OCI-LY7 (cell line): ENCODE data around the gene VCP. TPM values are rescaled to one million over a fixed set of nuclear protein-coding genes. Genes with fewer than 3 reads are reported as not detected.
A peak's percentile ranks its signal among the peaks of the same experiment; 100 is the strongest.

Experiments
- BruUV-seq: library from RNA; stranded (reverse); fragments of 400-500 nt; replicated peaks from 2 replicates; lab custom pipeline; 2021; lab: Mats Ljungman, UMichigan
- CTCF ChIA-PET: fragments of 300-600 bp; sonication (Branson Sonifier 250); formaldehyde crosslinking; loops from one replicate; lab custom pipeline; 2022; ENCODE audit warnings: antibody characterized with exemption; ENCODE audit not compliant: unreplicated experiment; lab: Charles Lee
- POLR2A ChIA-PET: fragments of 300-600 bp; sonication (Branson Sonifier 250); formaldehyde crosslinking; loops from one replicate; lab custom pipeline; 2022; ENCODE audit warnings: antibody characterized with exemption; lab: Charles Lee
- DNase-seq: peaks from one replicate; pipeline ENCODE4 v3.0.0-alpha.2; 2015; ENCODE audit warnings: low spot score
- H2AFZ ChIP-seq: fragments of 200-600 bp; sonication (generic), shearing (Covaris generic); 2 replicates; pipeline ENCODE4 v1.6.1; 2014; ENCODE audit warnings: mild to moderate bottlenecking, antibody characterized with exemption, low read length, moderate library complexity
- H3K27ac ChIP-seq: fragments of 200-600 bp; sonication (generic); 2 replicates; pipeline ENCODE4 v1.5.1; 2014; ENCODE audit warnings: mixed run types, low read depth, mild to moderate bottlenecking, moderate library complexity, low read length, inconsistent platforms; ENCODE audit not compliant: poor library complexity, severe bottlenecking
- H3K36me3 ChIP-seq: fragments of 200-600 bp; sonication (generic); 2 replicates; pipeline ENCODE4 v1.6.1; 2014; ENCODE audit warnings: mild to moderate bottlenecking, antibody characterized with exemption, low read length, moderate library complexity, mixed read lengths; ENCODE audit not compliant: insufficient read depth
- H3K4me1 ChIP-seq: fragments of 200-600 bp; sonication (generic); 2 replicates; pipeline ENCODE4 v1.5.1; 2014; ENCODE audit warnings: mild to moderate bottlenecking, low read length; ENCODE audit not compliant: insufficient read depth, poor library complexity, severe bottlenecking
- H3K4me2 ChIP-seq: fragments of 200-600 bp; sonication (generic); 2 replicates; pipeline ENCODE4 v1.6.1; 2014; ENCODE audit warnings: mild to moderate bottlenecking, low read length
- H3K4me3 ChIP-seq: fragments of 200-600 bp; sonication (generic); 2 replicates; pipeline ENCODE4 v1.5.1; 2014; ENCODE audit warnings: mild to moderate bottlenecking, low read depth, low read length; ENCODE audit not compliant: poor library complexity, severe bottlenecking
- H3K79me2 ChIP-seq: fragments of 200-600 bp; sonication (generic); 2 replicates; pipeline ENCODE4 v1.6.1; 2016; ENCODE audit warnings: low read depth, mild to moderate bottlenecking, low read length, moderate library complexity, mixed read lengths; ENCODE audit not compliant: insufficient read depth
- H3K9me2 ChIP-seq: fragments of 200-600 bp; sonication (generic); 2 replicates; pipeline ENCODE4 v1.6.1; 2016; ENCODE audit warnings: mild to moderate bottlenecking, low read length, mixed read lengths; ENCODE audit not compliant: insufficient read depth
- H3K9me3 ChIP-seq: fragments of 200-600 bp; sonication (generic); 2 replicates; pipeline ENCODE4 v1.6.1; 2014; ENCODE audit warnings: mild to moderate bottlenecking, mixed run types, low read length, mixed read lengths
- H4K20me1 ChIP-seq: fragments of 200-600 bp; sonication (generic); 2 replicates; pipeline ENCODE4 v1.6.1; 2014; ENCODE audit warnings: mild to moderate bottlenecking, antibody characterized with exemption, low read length, moderate library complexity, mixed read lengths; ENCODE audit not compliant: insufficient read depth
- CTCF ChIP-seq: fragments of 200-600 bp; sonication (generic); conservative IDR thresholded peaks from 2 replicates; pipeline ENCODE4 v1.5.1; 2014; ENCODE audit warnings: mild to moderate bottlenecking, antibody characterized with exemption, low read length, moderate library complexity, mixed read lengths
- EZH2phosphoT487 ChIP-seq: fragments of 200-600 bp; sonication (generic); IDR thresholded peaks from 2 replicates; pipeline ENCODE4 v1.6.1; 2018; ENCODE audit warnings: low read depth, borderline replicate concordance, mild to moderate bottlenecking, mixed run types, antibody characterized with exemption, low read length, moderate library complexity, mixed read lengths
- intact Hi-C: fragments of 100-400 bp; cut with micrococcal nuclease; formaldehyde crosslinking; loops from one replicate; pipeline ENCODE4 v1.10.0; 2022; ENCODE audit not compliant: unreplicated experiment
- total RNA-seq, 2 experiments: library from RNA; depleted of rRNA in 1 of 2; stranded (reverse); fragments of >200 nt in 1 of 2; shearing (Covaris generic) in 1 of 2; gene quantifications; 2 replicates each; pipeline ENCODE4 v1.2.3, GENCODE V29; 2014 to 2022

The VCP gene
- total RNA-seq, 2 experiments from 2014 or later = 187 to 200 TPM

GRCh38 chr9:35116539-35116897 is 44.1 kb upstream of the VCP start:
- Histone ChIP-seq H3K4me1 (peaks cover 35% of the 10 kb centered on the region), H2AFZ (peak overlapping the region; percentile 82), H3K4me3 (peak overlapping the region; percentile 74), H3K36me3 (no peaks in the 10 kb centered on the region), H3K79me2 (no peaks in the 10 kb centered on the region), H3K27ac (peak overlapping the region; percentile 73), H3K4me2 (peak overlapping the region; percentile 96), H4K20me1 (no peaks in the 10 kb centered on the region), H3K9me3 (no peaks in the 10 kb centered on the region), H3K9me2 (no peaks in the 10 kb centered on the region)
- POLR2A ChIA-PET = interaction anchor here (1.0 to 1.2 kb wide), 2 partner anchors 13 to 141 kb away, joined by 4 to 5 read pairs; partner anchors contain the start of gene STOML2
- TF ChIP-seq EZH2phosphoT487 = no peak
- TF ChIP-seq CTCF = no peak
- CTCF ChIA-PET = no interaction called here
- DNase-seq = no peak
- BruUV-seq = no TSS peak
- intact Hi-C loops = loop anchor here (1.0 to 5.0 kb wide), 7 partner anchors 46 to 501 kb away; partner anchors contain the start of genes CD72, DNAJB5 and UNC13B

GRCh38 chr9:35115680-35116538 is 43.5 kb upstream of the VCP start, which contains the start of gene ATOSB:
ATOSB (minus strand) TSS chr9:35115862; CDS start chr9:35108274, 7,588 bp downstream.
- TF ChIP-seq CTCF (no peak), EZH2phosphoT487 (no peak)
- BruUV-seq = no TSS peak
- H3K4me1 ChIP-seq = peaks cover 38% of the 10 kb centered on the region
- peak within 1 kb of the TSS; percentile 73 for H3K27ac ChIP-seq
- ChIA-PET CTCF (interaction anchor here (0.6 to 1.0 kb wide), 3 partner anchors 19 to 438 kb away, joined by 3 to 8 read pairs (median 3); partner anchors contain the start of gene PIGO), POLR2A (interaction anchor here (1.0 to 1.2 kb wide), 3 partner anchors 12 to 141 kb away, joined by 3 to 5 read pairs (median 4); partner anchors contain the start of gene STOML2)
- H3K4me3 ChIP-seq = peak within 1 kb of the TSS; percentile 74
- no peaks in the 10 kb centered on the region for H3K9me2 ChIP-seq
- no peaks in the 10 kb centered on the region for H3K9me3 ChIP-seq
- DNase-seq = peak; percentile 95
- no peaks in the 10 kb centered on the region for H3K79me2 ChIP-seq
- H2AFZ ChIP-seq = peak within 1 kb of the TSS; percentile 82
- no peaks in the 10 kb centered on the region for H4K20me1 ChIP-seq
- H3K36me3 ChIP-seq = no peaks in the 10 kb centered on the region
- intact Hi-C loops = loop anchor here (1.0 to 5.0 kb wide), 7 partner anchors 46 to 501 kb away; partner anchors contain the start of genes CD72, DNAJB5 and UNC13B
- H3K4me2 ChIP-seq = peak within 1 kb of the TSS; percentile 96
